Measurements from ENCODE around the gene SLC25A21.

Gene SLC25A21

DNA sequence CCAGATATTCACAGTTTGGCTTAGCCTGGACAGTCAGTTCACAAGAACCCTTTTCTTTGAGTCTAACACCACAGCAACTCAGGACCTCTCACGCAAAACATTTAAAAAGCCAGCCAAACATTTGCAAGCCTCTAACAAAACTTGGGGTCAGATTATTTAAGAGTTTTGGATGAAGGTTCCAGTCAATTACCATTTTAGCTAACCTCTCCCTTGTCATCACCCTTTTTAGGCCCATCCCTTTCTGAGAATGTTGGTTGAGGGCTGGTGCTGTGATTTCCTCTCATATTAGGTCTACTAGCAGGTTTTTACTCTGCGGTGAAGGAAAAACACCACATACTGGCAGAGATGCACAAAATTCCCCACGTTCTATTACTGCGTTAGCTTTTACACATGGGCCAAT is 490.1 kb downstream of the SLC25A21 start:
- DNase-seq (ENCODE audit: extremely low read depth, insufficient read length) = no peak
- Histone ChIP-seq H3K27me3 (replicated peaks; ENCODE audit: control insufficient read depth, insufficient read depth, low read length) (no peaks in the 10 kb centered on the region), H3K4me3 (replicated peaks; ENCODE audit: low read depth, low read length) (no peak overlapping the region), H3K36me3 (ENCODE audit: control insufficient read depth, insufficient read depth, low read length) (no peaks in the 10 kb centered on the region)
- TF ChIP-seq, protein P1, sequence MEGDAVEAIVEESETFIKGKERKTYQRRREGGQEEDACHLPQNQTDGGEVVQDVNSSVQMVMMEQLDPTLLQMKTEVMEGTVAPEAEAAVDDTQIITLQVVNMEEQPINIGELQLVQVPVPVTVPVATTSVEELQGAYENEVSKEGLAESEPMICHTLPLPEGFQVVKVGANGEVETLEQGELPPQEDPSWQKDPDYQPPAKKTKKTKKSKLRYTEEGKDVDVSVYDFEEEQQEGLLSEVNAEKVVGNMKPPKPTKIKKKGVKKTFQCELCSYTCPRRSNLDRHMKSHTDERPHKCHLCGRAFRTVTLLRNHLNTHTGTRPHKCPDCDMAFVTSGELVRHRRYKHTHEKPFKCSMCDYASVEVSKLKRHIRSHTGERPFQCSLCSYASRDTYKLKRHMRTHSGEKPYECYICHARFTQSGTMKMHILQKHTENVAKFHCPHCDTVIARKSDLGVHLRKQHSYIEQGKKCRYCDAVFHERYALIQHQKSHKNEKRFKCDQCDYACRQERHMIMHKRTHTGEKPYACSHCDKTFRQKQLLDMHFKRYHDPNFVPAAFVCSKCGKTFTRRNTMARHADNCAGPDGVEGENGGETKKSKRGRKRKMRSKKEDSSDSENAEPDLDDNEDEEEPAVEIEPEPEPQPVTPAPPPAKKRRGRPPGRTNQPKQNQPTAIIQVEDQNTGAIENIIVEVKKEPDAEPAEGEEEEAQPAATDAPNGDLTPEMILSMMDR (IDR thresholded peaks at IDR 0.05; ENCODE audit: insufficient read depth, low read length, poor library complexity, severe bottlenecking) = no peak

DNA sequence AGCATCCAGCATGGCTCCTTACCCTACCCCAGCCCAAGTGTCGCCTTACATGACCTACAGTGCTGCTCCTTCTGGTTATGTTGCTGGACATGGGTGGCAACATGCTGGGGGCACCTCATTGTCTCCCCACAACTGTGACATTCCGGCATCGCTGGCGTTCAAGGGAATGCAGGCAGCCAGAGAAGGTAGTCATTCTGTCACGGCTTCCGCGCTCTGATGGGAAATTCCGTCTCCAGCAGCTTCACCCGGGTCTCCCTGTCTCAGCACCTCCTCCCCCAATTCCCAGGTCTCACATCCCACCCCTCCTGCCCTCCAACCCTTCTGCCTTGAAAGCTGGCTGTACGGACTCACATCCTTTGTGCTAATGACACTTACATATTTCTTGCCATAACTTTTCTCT is 496.2 kb downstream of the SLC25A21 start:
- H3K4me3 ChIP-seq (replicated peaks; ENCODE audit: low read depth, low read length) = no peak overlapping the region
- TF ChIP-seq, protein P1 (IDR thresholded peaks at IDR 0.05; ENCODE audit: insufficient read depth, low read length, poor library complexity, severe bottlenecking) = no peak
- DNase-seq (ENCODE audit: extremely low read depth, insufficient read length) = no peak
- H3K27me3 ChIP-seq (replicated peaks; ENCODE audit: control insufficient read depth, insufficient read depth, low read length) = no peaks in the 10 kb centered on the region
- H3K36me3 ChIP-seq (ENCODE audit: control insufficient read depth, insufficient read depth, low read length) = no peaks in the 10 kb centered on the region

GRCh38 chr14:36675581-36675980 is 496.8 kb downstream of the SLC25A21 start:
- no peak overlapping the region for H3K4me3 ChIP-seq (replicated peaks; ENCODE audit: low read depth, low read length)
- TF ChIP-seq, protein P1 (IDR thresholded peaks at IDR 0.05; ENCODE audit: insufficient read depth, low read length, poor library complexity, severe bottlenecking) = no peak
- DNase-seq (ENCODE audit: extremely low read depth, insufficient read length) = no peak

GRCh38 chr14:36674659-36675058 is 497.7 kb downstream of the SLC25A21 start:
- DNase-seq (ENCODE audit: extremely low read depth, insufficient read length) = no peak
- Histone ChIP-seq H3K36me3 (ENCODE audit: control insufficient read depth, insufficient read depth, low read length) (no peaks in the 10 kb centered on the region), H3K27me3 (replicated peaks; ENCODE audit: control insufficient read depth, insufficient read depth, low read length) (no peaks in the 10 kb centered on the region), H3K4me3 (replicated peaks; ENCODE audit: low read depth, low read length) (no peak overlapping the region)
- TF ChIP-seq, protein P1 (IDR thresholded peaks at IDR 0.05; ENCODE audit: insufficient read depth, low read length, poor library complexity, severe bottlenecking) = no peak

More at GRCh38 chr14:36675581-36675980, 496.8 kb downstream of the SLC25A21 start:
- Histone ChIP-seq H3K36me3 (ENCODE audit: control insufficient read depth, insufficient read depth, low read length) (no peaks in the 10 kb centered on the region), H3K27me3 (replicated peaks; ENCODE audit: control insufficient read depth, insufficient read depth, low read length) (no peaks in the 10 kb centered on the region)

DNA sequence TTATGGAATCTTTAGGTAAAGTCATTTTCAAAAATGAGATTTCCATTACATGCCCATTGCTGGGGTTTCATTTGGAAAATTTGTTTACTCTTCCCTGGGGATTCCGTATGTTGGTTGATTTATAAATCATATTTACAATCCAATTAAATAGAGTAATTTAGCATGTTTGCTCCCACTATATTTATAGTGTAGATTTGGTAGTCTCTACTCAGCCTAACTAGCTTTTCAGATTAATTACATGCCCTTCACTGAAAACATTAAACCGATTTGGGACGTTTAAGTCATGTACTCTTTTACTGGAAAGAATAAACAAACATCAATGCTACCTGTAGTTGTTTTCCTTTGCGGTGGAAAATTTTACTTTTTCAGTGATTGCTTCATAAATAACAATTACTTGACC is 500.3 kb downstream of the SLC25A21 start:
- Histone ChIP-seq H3K36me3 (ENCODE audit: control insufficient read depth, insufficient read depth, low read length) (no peaks in the 10 kb centered on the region), H3K27me3 (replicated peaks; ENCODE audit: control insufficient read depth, insufficient read depth, low read length) (no peaks in the 10 kb centered on the region), H3K4me3 (replicated peaks; ENCODE audit: low read depth, low read length) (no peak overlapping the region)
- TF ChIP-seq, protein P1 (IDR thresholded peaks at IDR 0.05; ENCODE audit: insufficient read depth, low read length, poor library complexity, severe bottlenecking) = no peak
- DNase-seq (ENCODE audit: extremely low read depth, insufficient read length) = no peak

- TF ChIP-seq, protein P1 (IDR thresholded peaks at IDR 0.05; ENCODE audit: insufficient read depth, low read length, poor library complexity, severe bottlenecking) = no peak
- Histone ChIP-seq H3K36me3 (ENCODE audit: control insufficient read depth, insufficient read depth, low read length) (no peaks in the 10 kb centered on the region), H3K27me3 (replicated peaks; ENCODE audit: control insufficient read depth, insufficient read depth, low read length) (no peaks in the 10 kb centered on the region), H3K4me3 (replicated peaks; ENCODE audit: low read depth, low read length) (no peak overlapping the region)
- no peak for DNase-seq (ENCODE audit: extremely low read depth, insufficient read length)
These were observed 501.3 kb downstream of the SLC25A21 start for GRCh38 chr14:36671149-36671548.
